Measurements from ENCODE around the gene MTUS2. TPM values are rescaled to one million over a fixed set of nuclear protein-coding genes. Genes with fewer than 3 reads are reported as not detected.
A peak's percentile ranks its signal among the peaks of the same experiment; 100 is the strongest.

Gene MTUS2
- total RNA-seq, 2 donors from 2014 or later, result 0.02 TPM; not detected in 1

GRCh38 chr13:29513981-29514719, 694.0 kb downstream of the MTUS2 start:
- Mint-ChIP-seq H3K4me3 (no peak overlapping the region), H3K27me3 (ENCODE audit: low read depth) (no peaks in the 10 kb centered on the region), H3K36me3 (ENCODE audit: insufficient read depth in 2 of 2) (peaks cover 5 to 12% of the 10 kb centered on the region in 2 donors), H3K27ac (no peak overlapping the region), H3K4me1 (ENCODE audit: low read depth) (peaks cover 14% of the 10 kb centered on the region), H3K9me3 (no peaks in the 10 kb centered on the region)
- DNase-seq, result no peak
- no peak for ATAC-seq (replicated peaks in 1 of 2)

- no peak overlapping the region for H3K4me3 Mint-ChIP-seq
- peaks cover 6 to 13% of the 10 kb centered on the region in 2 donors for H3K36me3 Mint-ChIP-seq (ENCODE audit: insufficient read depth in 2 of 2)
- H3K4me1 Mint-ChIP-seq (ENCODE audit: low read depth), result peaks cover 14% of the 10 kb centered on the region
Observed at GRCh38 chr13:29514720-29515310, 694.7 kb downstream of the MTUS2 start.

GRCh38 chr13:29515372-29515771, 695.2 kb downstream of the MTUS2 start:
- H3K36me3 Mint-ChIP-seq (ENCODE audit: insufficient read depth in 2 of 2), result peaks cover 10 to 16% of the 10 kb centered on the region in 2 donors
- no peak overlapping the region for H3K27ac Mint-ChIP-seq
- H3K27me3 Mint-ChIP-seq (ENCODE audit: low read depth), result no peaks in the 10 kb centered on the region

More at GRCh38 chr13:29514720-29515310, 694.7 kb downstream of the MTUS2 start:
- Mint-ChIP-seq H3K9me3 (no peaks in the 10 kb centered on the region), H3K27me3 (ENCODE audit: low read depth) (no peaks in the 10 kb centered on the region), H3K27ac (no peak overlapping the region)
- no peak for DNase-seq
- no peak for ATAC-seq (replicated peaks in 1 of 2)

GRCh38 chr13:29516012-29516411, 695.9 kb downstream of the MTUS2 start:
- no peak overlapping the region for H3K4me3 Mint-ChIP-seq
- no peak for ATAC-seq (replicated peaks in 1 of 2)
- H3K27me3 Mint-ChIP-seq (ENCODE audit: low read depth), result no peaks in the 10 kb centered on the region
- H3K4me1 Mint-ChIP-seq (ENCODE audit: low read depth), result peaks cover 14% of the 10 kb centered on the region
- H3K36me3 Mint-ChIP-seq (ENCODE audit: insufficient read depth in 2 of 2), result peaks cover 10 to 19% of the 10 kb centered on the region in 2 donors
- H3K9me3 Mint-ChIP-seq, result no peaks in the 10 kb centered on the region
- H3K27ac Mint-ChIP-seq, result no peak overlapping the region
- DNase-seq, result no peak

More at GRCh38 chr13:29515372-29515771, 695.2 kb downstream of the MTUS2 start:
- H3K4me3 Mint-ChIP-seq, result no peak overlapping the region
- no peak for ATAC-seq (replicated peaks in 1 of 2)
- peaks cover 14% of the 10 kb centered on the region for H3K4me1 Mint-ChIP-seq (ENCODE audit: low read depth)
- DNase-seq, result no peak
- H3K9me3 Mint-ChIP-seq, result no peaks in the 10 kb centered on the region

GRCh38 chr13:29516880-29517279, 696.7 kb downstream of the MTUS2 start:
- Mint-ChIP-seq H3K4me1 (ENCODE audit: low read depth) (peaks cover 13% of the 10 kb centered on the region), H3K36me3 (ENCODE audit: insufficient read depth in 2 of 2) (peaks cover 10 to 19% of the 10 kb centered on the region in 2 donors), H3K27ac (no peak overlapping the region), H3K27me3 (ENCODE audit: low read depth) (no peaks in the 10 kb centered on the region), H3K9me3 (no peaks in the 10 kb centered on the region), H3K4me3 (no peak overlapping the region)
- no peak for ATAC-seq (replicated peaks in 1 of 2)
- no peak for DNase-seq

GRCh38 chr13:29519921-29520320, 699.8 kb downstream of the MTUS2 start:
- ATAC-seq (replicated peaks in 1 of 2), result no peak
- peak overlapping the region; percentile 1 for H3K27ac Mint-ChIP-seq
- no peaks in the 10 kb centered on the region for H3K9me3 Mint-ChIP-seq
- H3K27me3 Mint-ChIP-seq (ENCODE audit: low read depth), result no peaks in the 10 kb centered on the region
- H3K36me3 Mint-ChIP-seq (ENCODE audit: insufficient read depth in 2 of 2), result peaks cover 11 to 14% of the 10 kb centered on the region in 2 donors
- H3K4me3 Mint-ChIP-seq, result no peak overlapping the region
- H3K4me1 Mint-ChIP-seq (ENCODE audit: low read depth), result no peaks in the 10 kb centered on the region
- DNase-seq, result no peak

GRCh38 chr13:29520671-29521070, 700.5 kb downstream of the MTUS2 start:
- no peaks in the 10 kb centered on the region for H3K4me1 Mint-ChIP-seq (ENCODE audit: low read depth)
- peaks cover 11 to 14% of the 10 kb centered on the region in 2 donors for H3K36me3 Mint-ChIP-seq (ENCODE audit: insufficient read depth in 2 of 2)
- H3K4me3 Mint-ChIP-seq, result no peak overlapping the region
- H3K27me3 Mint-ChIP-seq (ENCODE audit: low read depth), result no peaks in the 10 kb centered on the region
- DNase-seq (no peak), ATAC-seq (replicated peaks in 1 of 2) (no peak)
- H3K27ac Mint-ChIP-seq, result no peak overlapping the region
- no peaks in the 10 kb centered on the region for H3K9me3 Mint-ChIP-seq

- no peak overlapping the region for H3K4me3 Mint-ChIP-seq
Observed at GRCh38 chr13:29521336-29521735, 701.2 kb downstream of the MTUS2 start.

GRCh38 chr13:29522044-29522685, 702.0 kb downstream of the MTUS2 start:
- DNase-seq (no peak), ATAC-seq (replicated peaks in 1 of 2) (no peak)
- Mint-ChIP-seq H3K36me3 (ENCODE audit: insufficient read depth in 2 of 2) (peaks cover 10 to 17% of the 10 kb centered on the region in 2 donors), H3K27me3 (ENCODE audit: low read depth) (no peaks in the 10 kb centered on the region), H3K9me3 (no peaks in the 10 kb centered on the region), H3K4me3 (no peak overlapping the region), H3K27ac (no peak overlapping the region), H3K4me1 (ENCODE audit: low read depth) (no peaks in the 10 kb centered on the region)

More at GRCh38 chr13:29521336-29521735, 701.2 kb downstream of the MTUS2 start:
- DNase-seq (no peak), ATAC-seq (replicated peaks in 1 of 2) (no peak)
- Mint-ChIP-seq H3K27ac (no peak overlapping the region), H3K27me3 (ENCODE audit: low read depth) (no peaks in the 10 kb centered on the region), H3K9me3 (no peaks in the 10 kb centered on the region), H3K4me1 (ENCODE audit: low read depth) (no peaks in the 10 kb centered on the region), H3K36me3 (ENCODE audit: insufficient read depth in 2 of 2) (peaks cover 8 to 14% of the 10 kb centered on the region in 2 donors)

- no peaks in the 10 kb centered on the region for H3K4me1 Mint-ChIP-seq (ENCODE audit: low read depth)
- no peaks in the 10 kb centered on the region for H3K27me3 Mint-ChIP-seq (ENCODE audit: low read depth)
- DNase-seq, result no peak
- peaks cover 10 to 17% of the 10 kb centered on the region in 2 donors for H3K36me3 Mint-ChIP-seq (ENCODE audit: insufficient read depth in 2 of 2)
- no peaks in the 10 kb centered on the region for H3K9me3 Mint-ChIP-seq
- peak in 1 of 2 donors; percentile 13 for ATAC-seq (replicated peaks in 1 of 2)
- H3K27ac Mint-ChIP-seq, result no peak overlapping the region
- no peak overlapping the region for H3K4me3 Mint-ChIP-seq
Observed at GRCh38 chr13:29523199-29523961, 703.2 kb downstream of the MTUS2 start.

GRCh38 chr13:29524176-29524575, 704.0 kb downstream of the MTUS2 start:
- Mint-ChIP-seq H3K27me3 (ENCODE audit: low read depth) (no peaks in the 10 kb centered on the region), H3K36me3 (ENCODE audit: insufficient read depth in 2 of 2) (peaks cover 10 to 19% of the 10 kb centered on the region in 2 donors), H3K9me3 (no peaks in the 10 kb centered on the region), H3K4me1 (ENCODE audit: low read depth) (no peaks in the 10 kb centered on the region), H3K27ac (no peak overlapping the region), H3K4me3 (no peak overlapping the region)
- DNase-seq (no peak), ATAC-seq (replicated peaks in 1 of 2) (no peak)

- no peaks in the 10 kb centered on the region for H3K4me1 Mint-ChIP-seq (ENCODE audit: low read depth)
- no peaks in the 10 kb centered on the region for H3K9me3 Mint-ChIP-seq
- ATAC-seq (replicated peaks in 1 of 2) (no peak), DNase-seq (no peak)
- H3K36me3 Mint-ChIP-seq (ENCODE audit: insufficient read depth in 2 of 2), result peaks cover 10 to 24% of the 10 kb centered on the region in 2 donors
- H3K27me3 Mint-ChIP-seq (ENCODE audit: low read depth), result no peaks in the 10 kb centered on the region
- no peak overlapping the region for H3K4me3 Mint-ChIP-seq
- H3K27ac Mint-ChIP-seq, result no peak overlapping the region
Observed at GRCh38 chr13:29524641-29525040, 704.5 kb downstream of the MTUS2 start.

GRCh38 chr13:29525757-29526156, 705.6 kb downstream of the MTUS2 start:
- Mint-ChIP-seq H3K27me3 (ENCODE audit: low read depth) (no peaks in the 10 kb centered on the region), H3K4me1 (ENCODE audit: low read depth) (no peaks in the 10 kb centered on the region), H3K27ac (no peak overlapping the region), H3K9me3 (no peaks in the 10 kb centered on the region), H3K36me3 (ENCODE audit: insufficient read depth in 2 of 2) (peaks cover 6 to 28% of the 10 kb centered on the region in 2 donors), H3K4me3 (no peak overlapping the region)
- DNase-seq (no peak), ATAC-seq (replicated peaks in 1 of 2) (no peak)

Measured in activated T-cell treated with anti-CD3 and anti-CD28 coated beads, Interleukin-2, amount 50 U/mL, for 72 hours (primary cell).